ENCODE results near the gene GNPAT. TPM values are rescaled to one million over a fixed set of nuclear protein-coding genes. Genes with fewer than 3 reads are reported as not detected.

Gene GNPAT
- total RNA-seq, 2 donors from 2014 or later, result 30.8 to 53.2 TPM

GRCh38 chr1:231322880-231323530 is 82.0 kb downstream of the GNPAT start:
- H3K4me1 ChIP-seq, result no peaks in the 10 kb centered on the region
- peak; percentile 32 for DNase-seq (ENCODE audit: low spot score)
- H3K27ac ChIP-seq, result no peak overlapping the region
- TF ChIP-seq CTCF (IDR thresholded peaks at IDR 0.05), result no peak
- no peaks in the 10 kb centered on the region for H3K27me3 ChIP-seq
- no peaks in the 10 kb centered on the region for H3K9me3 ChIP-seq
- H3K4me3 ChIP-seq, result no peak overlapping the region
- H3K36me3 ChIP-seq, result no peaks in the 10 kb centered on the region

GRCh38 chr1:231324660-231325059 is 83.6 kb downstream of the GNPAT start:
- no peak for DNase-seq (ENCODE audit: low spot score)
- no peak for TF ChIP-seq CTCF (IDR thresholded peaks at IDR 0.05)
- no peaks in the 10 kb centered on the region for H3K36me3 ChIP-seq

GRCh38 chr1:231326248-231326647 is 85.2 kb downstream of the GNPAT start:
- Histone ChIP-seq H3K27ac (no peak overlapping the region), H3K4me3 (no peak overlapping the region), H3K36me3 (no peaks in the 10 kb centered on the region), H3K4me1 (no peaks in the 10 kb centered on the region), H3K9me3 (no peaks in the 10 kb centered on the region), H3K27me3 (no peaks in the 10 kb centered on the region)
- DNase-seq (ENCODE audit: low spot score), result no peak
- no peak for TF ChIP-seq CTCF (IDR thresholded peaks at IDR 0.05)

More at GRCh38 chr1:231324660-231325059, 83.6 kb downstream of the GNPAT start:
- Histone ChIP-seq H3K9me3 (no peaks in the 10 kb centered on the region), H3K4me1 (no peaks in the 10 kb centered on the region), H3K27me3 (no peaks in the 10 kb centered on the region), H3K4me3 (no peak overlapping the region), H3K27ac (no peak overlapping the region)

Other genes starting within 250 kb of the GNPAT start
- 10 to 100 TPM in 1 of 2 donors, 1 to 10 TPM in 1; 6.4 to 11.2 TPM for gene FAM89A, start 201.0 kb upstream of the GNPAT start, total RNA-seq
- under 1 TPM in 1 of 2 donors, not detected in 1; 0.19 TPM for gene TRIM67, start 79.2 kb upstream of the GNPAT start, total RNA-seq
- 10 to 100 TPM; 10.7 to 11.8 TPM for gene EXOC8, start 96.6 kb downstream of the GNPAT start, total RNA-seq
- gene SPRTN, start 97.1 kb downstream of the GNPAT start, total RNA-seq, result 1 to 10 TPM; 8.9 to 9.1 TPM
- gene EGLN1, start 181.1 kb downstream of the GNPAT start, total RNA-seq, result 10 to 100 TPM; 57.9 to 76.7 TPM

Data from right atrium auricular region (tissue), 2 donors.